Keratinocyte (primary cell): ENCODE measurements around the gene CYP2D6.

ENCODE experiments used
- EZH2 ChIP-seq: IDR thresholded peaks from one replicate; pipeline ENCODE4 v1.6.1; 2012; ENCODE audit warnings: inconsistent platforms, mild to moderate bottlenecking, low read length, moderate library complexity
- TF ChIP-seq, protein P1 (sequence below), 3 experiments: IDR thresholded peaks in 1 of 3; conservative IDR thresholded peaks in 1 of 3; optimal IDR thresholded peaks in 1 of 3; 2 replicates in 2 of 3; 3 replicates in 1 of 3; pipeline versions ENCODE3 to v1.5.1; 2011; ENCODE audit warnings: low read length in 3 of 3, mild to moderate bottlenecking in 3 of 3, moderate library complexity in 2 of 3, control low read depth in 1 of 3, inconsistent platforms in 1 of 3; ENCODE audit not compliant: insufficient read depth in 2 of 3; ENCODE audit errors: extremely low read depth in 1 of 3

DNA sequence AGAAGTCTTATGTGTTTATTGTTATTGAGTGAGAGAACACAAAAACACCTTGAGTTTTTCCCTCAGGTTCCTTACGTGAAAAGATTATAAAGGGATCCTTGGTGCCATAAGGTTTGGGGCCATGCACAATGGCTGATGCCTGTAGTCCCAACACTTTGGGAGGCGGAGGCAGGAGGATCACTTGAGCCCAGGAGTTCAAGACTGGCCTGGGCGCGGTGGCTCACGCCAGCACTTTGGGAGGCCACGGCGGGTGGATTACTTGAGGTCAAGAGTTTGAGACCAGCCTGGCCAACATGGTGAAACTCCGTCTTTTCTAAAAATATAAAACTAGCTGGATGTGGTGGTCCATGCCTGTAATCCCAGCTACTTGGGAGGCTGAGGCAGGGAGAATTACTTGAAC, 45.7 kb downstream of the CYP2D6 start:
- TF ChIP-seq, protein P1, sequence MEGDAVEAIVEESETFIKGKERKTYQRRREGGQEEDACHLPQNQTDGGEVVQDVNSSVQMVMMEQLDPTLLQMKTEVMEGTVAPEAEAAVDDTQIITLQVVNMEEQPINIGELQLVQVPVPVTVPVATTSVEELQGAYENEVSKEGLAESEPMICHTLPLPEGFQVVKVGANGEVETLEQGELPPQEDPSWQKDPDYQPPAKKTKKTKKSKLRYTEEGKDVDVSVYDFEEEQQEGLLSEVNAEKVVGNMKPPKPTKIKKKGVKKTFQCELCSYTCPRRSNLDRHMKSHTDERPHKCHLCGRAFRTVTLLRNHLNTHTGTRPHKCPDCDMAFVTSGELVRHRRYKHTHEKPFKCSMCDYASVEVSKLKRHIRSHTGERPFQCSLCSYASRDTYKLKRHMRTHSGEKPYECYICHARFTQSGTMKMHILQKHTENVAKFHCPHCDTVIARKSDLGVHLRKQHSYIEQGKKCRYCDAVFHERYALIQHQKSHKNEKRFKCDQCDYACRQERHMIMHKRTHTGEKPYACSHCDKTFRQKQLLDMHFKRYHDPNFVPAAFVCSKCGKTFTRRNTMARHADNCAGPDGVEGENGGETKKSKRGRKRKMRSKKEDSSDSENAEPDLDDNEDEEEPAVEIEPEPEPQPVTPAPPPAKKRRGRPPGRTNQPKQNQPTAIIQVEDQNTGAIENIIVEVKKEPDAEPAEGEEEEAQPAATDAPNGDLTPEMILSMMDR (optimal IDR thresholded peaks at IDR 0.05 in 1 of 3, IDR thresholded peaks at IDR 0.05 in 1 of 3, conservative IDR thresholded peaks at IDR 0.05 in 1 of 3; ENCODE audit: extremely low read depth in 1 of 3, insufficient read depth in 2 of 3, low read length in 3 of 3) = no peak
- no peak for TF ChIP-seq EZH2
